ENCODE data around the gene GAK.

GAK gene

DNA sequence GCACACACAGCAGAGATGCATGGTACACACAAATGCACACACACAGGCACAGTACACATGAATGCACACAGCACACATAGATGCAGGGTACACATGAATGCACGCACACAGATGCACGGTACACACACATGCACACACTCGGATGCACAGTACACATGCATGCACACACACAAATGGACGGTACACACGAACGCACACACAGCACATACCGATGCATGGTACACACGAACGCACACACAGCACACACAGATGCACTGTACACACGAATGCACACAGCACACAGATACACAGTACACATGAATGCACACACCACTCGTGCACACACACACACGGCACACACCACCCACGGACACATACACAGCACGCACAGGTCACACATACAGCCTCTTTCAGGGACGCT is 62.3 kb downstream of the GAK start:
- TF ChIP-seq POLR2AphosphoS5 (IDR thresholded peaks at IDR 0.05; ENCODE audit: low read depth, low read length) (no peak), TAF1 (IDR thresholded peaks at IDR 0.05; ENCODE audit: borderline replicate concordance, insufficient read depth, low read length) (no peak), FOXP2 (optimal IDR thresholded peaks at IDR 0.05; ENCODE audit: borderline replicate concordance, extremely low read depth, extremely low read length, insufficient read depth) (no peak), SIN3A (IDR thresholded peaks at IDR 0.05; ENCODE audit: borderline replicate concordance, insufficient read depth, low read length) (no peak), REST (IDR thresholded peaks at IDR 0.05; ENCODE audit: insufficient read depth in 1 of 2, low read depth in 2 of 2, low read length in 2 of 2) (no peak)

DNA sequence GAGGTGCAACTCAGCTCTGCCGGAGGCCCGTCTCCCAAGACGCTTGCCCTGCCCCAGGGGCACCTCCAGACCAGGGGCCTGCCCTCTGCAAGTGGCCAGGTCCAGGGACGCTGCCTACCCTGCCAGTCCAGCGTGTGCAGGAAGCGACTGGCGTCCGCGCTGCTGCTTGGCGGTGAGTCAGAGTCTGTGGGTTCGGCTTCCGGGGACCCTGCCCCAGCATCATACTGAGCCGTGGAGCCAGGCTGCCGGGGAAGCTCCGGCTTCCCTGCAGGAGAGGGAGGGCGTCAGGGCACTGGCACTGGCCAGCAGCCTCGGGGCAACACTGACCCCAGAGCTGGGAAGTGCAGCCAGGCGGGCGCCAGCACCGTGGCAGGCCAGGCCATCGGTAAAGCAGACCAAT is 63.7 kb downstream of the GAK start:
- TF ChIP-seq SIN3A (IDR thresholded peaks at IDR 0.05; ENCODE audit: borderline replicate concordance, insufficient read depth, low read length) = no peak
- no peak for TF ChIP-seq REST (IDR thresholded peaks at IDR 0.05; ENCODE audit: insufficient read depth in 1 of 2, low read depth in 2 of 2, low read length in 2 of 2)
- TF ChIP-seq TAF1 (IDR thresholded peaks at IDR 0.05; ENCODE audit: borderline replicate concordance, insufficient read depth, low read length) = no peak
- no peak for TF ChIP-seq FOXP2 (optimal IDR thresholded peaks at IDR 0.05; ENCODE audit: borderline replicate concordance, extremely low read depth, extremely low read length, insufficient read depth)
- TF ChIP-seq POLR2AphosphoS5 (IDR thresholded peaks at IDR 0.05; ENCODE audit: low read depth, low read length) = no peak

GRCh38 chr4:867526-868250 is 64.4 kb downstream of the GAK start:
- TF ChIP-seq SIN3A (IDR thresholded peaks at IDR 0.05; ENCODE audit: borderline replicate concordance, insufficient read depth, low read length) = no peak

DNA sequence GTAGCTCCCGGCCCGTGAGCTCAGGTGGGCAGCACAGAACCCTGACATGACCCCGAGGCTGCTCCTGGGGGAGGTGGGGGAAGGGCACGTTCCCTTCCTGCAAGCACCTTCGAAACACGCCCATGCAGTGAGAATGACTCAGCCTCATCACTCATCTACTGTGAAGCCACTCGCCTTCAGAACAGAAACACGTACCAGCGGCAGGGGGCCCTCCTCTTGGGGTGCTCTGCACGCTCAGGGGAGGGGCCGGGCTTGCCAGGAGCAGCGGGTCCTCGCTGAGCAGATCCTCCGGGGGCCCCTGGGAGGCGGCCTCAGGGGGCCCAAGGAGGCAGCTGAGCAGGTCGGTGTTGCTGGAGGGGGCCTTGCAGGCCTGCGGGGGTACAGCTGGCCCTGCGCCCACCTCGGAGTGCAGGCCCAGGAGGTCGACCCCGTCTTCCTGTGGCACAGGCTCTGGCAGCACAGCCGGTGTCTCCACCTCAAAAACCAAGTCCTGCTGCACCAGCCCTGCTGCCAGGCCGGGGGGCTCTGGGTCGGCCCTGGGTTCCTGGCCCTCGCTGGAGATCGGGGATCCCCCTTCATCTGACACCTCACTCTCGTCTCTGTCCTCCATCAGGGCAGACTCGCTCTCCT is 65.2 kb downstream of the GAK start:
- no peak for TF ChIP-seq POLR2AphosphoS5 (IDR thresholded peaks at IDR 0.05; ENCODE audit: low read depth, low read length)

GRCh38 chr4:866068-866760 is 65.9 kb downstream of the GAK start:
- TF ChIP-seq REST (IDR thresholded peaks at IDR 0.05; ENCODE audit: insufficient read depth in 1 of 2, low read depth in 2 of 2, low read length in 2 of 2) = no peak
- no peak for TF ChIP-seq SIN3A (IDR thresholded peaks at IDR 0.05; ENCODE audit: borderline replicate concordance, insufficient read depth, low read length)
- no peak for TF ChIP-seq TAF1 (IDR thresholded peaks at IDR 0.05; ENCODE audit: borderline replicate concordance, insufficient read depth, low read length)
- no peak for TF ChIP-seq FOXP2 (optimal IDR thresholded peaks at IDR 0.05; ENCODE audit: borderline replicate concordance, extremely low read depth, extremely low read length, insufficient read depth)
- no peak for TF ChIP-seq POLR2AphosphoS5 (IDR thresholded peaks at IDR 0.05; ENCODE audit: low read depth, low read length)

- no peak for TF ChIP-seq SIN3A (IDR thresholded peaks at IDR 0.05; ENCODE audit: borderline replicate concordance, insufficient read depth, low read length)
Observed at GRCh38 chr4:865572-865971, 66.5 kb downstream of the GAK start.
